HUES64 (cell line): ENCODE measurements around the gene DLG5.

Source experiments
- H3K27ac ChIP-seq: 2 replicates; pipeline ENCODE4 v1.7.0; 2013; ENCODE audit warnings: low read depth, low read length, inconsistent platforms
- H3K27me3 ChIP-seq: 2 replicates; pipeline ENCODE4 v1.6.1; 2013; ENCODE audit warnings: mild to moderate bottlenecking, low read length; ENCODE audit not compliant: insufficient read depth
- H3K36me3 ChIP-seq: 2 replicates; pipeline ENCODE4 v1.6.1; 2013; ENCODE audit warnings: mild to moderate bottlenecking, low read length; ENCODE audit not compliant: insufficient read depth
- H3K4me1 ChIP-seq: 2 replicates; pipeline ENCODE4 v1.6.1; 2013; ENCODE audit warnings: mild to moderate bottlenecking, low read length, moderate library complexity; ENCODE audit not compliant: insufficient read depth
- H3K4me3 ChIP-seq: 2 replicates; pipeline ENCODE4 v1.5.1; 2013; ENCODE audit warnings: mild to moderate bottlenecking, low read length, moderate library complexity
- H3K9ac ChIP-seq: 2 replicates; pipeline ENCODE4 v1.6.1; 2013; ENCODE audit warnings: mild to moderate bottlenecking, low read depth, low read length
- H3K9me3 ChIP-seq: 2 replicates; pipeline ENCODE4 v1.6.1; 2013; ENCODE audit warnings: low read depth, low read length; ENCODE audit not compliant: insufficient read depth
- WGBS: fragments of 150-250, 120-280 bp; methylation state at CpG from one replicate; pipeline ENCODE4 v1.1.7; 2013; ENCODE audit warnings: missing lambda C conversion rate; 5-methylcytosine and 5-hydroxymethylcytosine counted together

The DLG5 gene

GRCh38 chr10:77799352-77799751 is 127.2 kb downstream of the DLG5 start:
- 95% methylated on average over 5 of the region's 5 CpGs for WGBS
- peaks cover 27% of the 10 kb centered on the region for H3K4me1 ChIP-seq
- peaks cover 83% of the 10 kb centered on the region for H3K36me3 ChIP-seq
- no peaks in the 10 kb centered on the region for H3K27me3 ChIP-seq
- H3K27ac ChIP-seq = no peak overlapping the region
- H3K4me3 ChIP-seq = no peak overlapping the region
- H3K9me3 ChIP-seq = no peaks in the 10 kb centered on the region
- no peak overlapping the region for H3K9ac ChIP-seq

- no peaks in the 10 kb centered on the region for H3K9me3 ChIP-seq
- H3K4me1 ChIP-seq = peaks cover 27% of the 10 kb centered on the region
- H3K27me3 ChIP-seq = no peaks in the 10 kb centered on the region
- no peak overlapping the region for H3K9ac ChIP-seq
- H3K27ac ChIP-seq = no peak overlapping the region
- no peak overlapping the region for H3K4me3 ChIP-seq
- 98% methylated on average over 2 of the region's 2 CpGs for WGBS
- peaks cover 82% of the 10 kb centered on the region for H3K36me3 ChIP-seq
Measured at GRCh38 chr10:77798940-77799339, 127.6 kb downstream of the DLG5 start.

DNA sequence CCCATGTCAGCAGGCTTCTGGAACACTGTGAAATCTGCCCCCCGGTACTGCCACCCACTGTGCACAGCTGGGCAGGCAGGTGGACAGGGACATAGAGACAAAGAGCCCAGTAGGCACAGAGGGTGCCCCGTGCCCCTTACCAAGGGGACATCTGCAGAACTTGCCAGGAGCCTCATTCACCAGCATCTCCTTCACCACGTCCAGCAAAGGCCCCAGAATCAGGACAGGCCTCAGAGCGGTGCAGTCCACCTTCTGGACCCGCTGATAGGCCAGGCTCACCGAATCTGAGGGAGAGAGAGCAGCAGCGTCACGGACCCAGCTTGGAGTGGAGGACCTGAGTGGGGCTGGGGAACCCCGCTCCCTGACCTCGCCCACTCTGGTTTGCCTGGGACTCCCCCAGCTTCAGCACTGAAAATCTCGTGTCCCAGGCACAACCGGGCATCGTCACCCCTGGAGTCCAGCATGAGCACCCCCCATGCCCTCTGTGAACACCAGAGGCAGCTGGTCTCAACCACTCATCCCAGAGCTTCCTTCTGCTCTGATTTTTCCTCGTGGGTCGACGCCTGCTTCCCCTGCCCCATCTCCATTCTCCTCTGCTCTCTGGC is 130.1 kb downstream of the DLG5 start:
- H3K9ac ChIP-seq = no peak overlapping the region
- H3K9me3 ChIP-seq = no peaks in the 10 kb centered on the region
- 93% methylated on average over 16 of the region's 16 CpGs for WGBS

DNA sequence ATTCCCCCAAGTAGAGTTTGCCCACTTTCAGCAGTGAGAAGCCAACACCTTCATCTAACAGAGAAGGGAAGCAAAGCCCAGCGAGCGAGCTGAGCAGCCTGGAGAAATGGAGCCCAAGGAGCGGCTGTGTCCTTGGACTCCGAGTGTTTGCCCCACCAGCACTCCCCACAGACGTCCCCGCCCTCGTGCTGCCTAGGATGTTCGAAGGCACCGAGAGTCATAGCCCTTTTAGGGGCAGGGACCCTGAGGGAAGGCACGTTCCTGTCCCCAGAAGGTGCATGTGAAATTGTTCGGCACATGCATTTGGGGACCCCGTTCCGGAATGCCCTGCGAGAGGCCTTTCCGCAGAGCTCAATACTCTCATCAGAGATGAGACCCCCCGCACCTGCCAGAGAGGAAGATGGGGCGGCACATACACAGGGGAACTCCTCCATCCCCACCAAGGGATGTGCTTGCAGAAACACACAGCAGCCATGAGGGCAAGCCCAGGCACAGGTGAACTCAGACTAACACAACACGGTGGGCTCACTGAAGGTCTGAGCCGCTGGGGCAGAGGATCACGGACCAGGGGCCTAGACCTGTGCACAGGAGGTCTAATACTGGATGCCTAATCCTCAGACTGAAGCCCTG is 131.0 kb downstream of the DLG5 start:
- Histone ChIP-seq H3K9ac (no peak overlapping the region), H3K4me3 (no peak overlapping the region), H3K36me3 (peaks cover 93% of the 10 kb centered on the region), H3K4me1 (no peaks in the 10 kb centered on the region), H3K27ac (no peak overlapping the region), H3K9me3 (no peaks in the 10 kb centered on the region), H3K27me3 (no peaks in the 10 kb centered on the region)
- 93% methylated on average over 20 of the region's 20 CpGs for WGBS

More for the DNA sequence above, 130.1 kb downstream of the DLG5 start:
- Histone ChIP-seq H3K36me3 (peaks cover 91% of the 10 kb centered on the region), H3K4me3 (no peak overlapping the region), H3K27me3 (no peaks in the 10 kb centered on the region), H3K27ac (no peak overlapping the region), H3K4me1 (peaks cover 9% of the 10 kb centered on the region)

DNA sequence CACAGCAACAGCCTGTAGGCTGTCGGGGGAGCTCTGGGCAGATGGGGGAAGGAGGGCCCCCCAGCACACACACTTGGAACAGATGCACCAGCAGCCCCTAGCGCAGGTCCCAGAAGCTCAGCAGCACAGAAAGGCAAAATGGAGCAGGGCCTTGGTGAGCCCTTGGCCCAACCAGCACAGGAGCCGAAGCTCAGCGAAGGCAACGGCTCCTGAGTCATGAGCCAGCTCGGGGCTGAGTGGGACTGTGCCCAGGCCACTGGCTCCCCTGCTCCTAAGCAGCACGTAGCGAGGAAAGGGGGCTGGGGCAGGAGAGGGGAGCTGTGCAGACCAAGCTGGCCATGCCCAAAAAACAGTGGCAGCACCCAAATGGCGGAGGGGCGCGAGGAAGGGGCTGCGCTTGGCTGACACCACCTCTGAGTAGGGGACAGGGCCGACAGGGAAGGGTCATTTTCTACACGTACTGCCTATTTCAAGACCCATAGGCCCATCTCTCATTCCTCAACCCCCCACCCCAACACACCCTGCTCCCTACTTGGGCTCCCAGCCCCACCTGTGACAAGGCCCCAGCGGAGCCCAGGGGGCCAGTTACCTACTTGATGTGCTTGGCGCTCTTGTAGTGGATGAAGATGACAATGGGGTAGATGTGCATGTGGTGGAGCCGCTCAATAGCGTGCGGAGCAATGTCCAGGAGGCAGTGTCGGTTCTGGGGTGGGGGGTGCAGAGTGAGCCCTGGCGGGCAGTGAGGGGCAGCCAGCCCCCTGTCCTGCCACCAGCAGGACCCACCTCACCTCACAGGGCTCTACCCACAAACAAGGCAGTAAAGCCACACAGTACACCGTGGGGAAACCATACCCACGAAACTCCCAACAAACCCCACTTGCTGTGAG is 132.1 kb downstream of the DLG5 start:
- 94% methylated on average over 23 of the region's 23 CpGs for WGBS
- Histone ChIP-seq H3K9ac (no peak overlapping the region), H3K4me3 (no peak overlapping the region), H3K27me3 (no peaks in the 10 kb centered on the region), H3K36me3 (peaks cover 88% of the 10 kb centered on the region), H3K27ac (no peak overlapping the region), H3K9me3 (no peaks in the 10 kb centered on the region), H3K4me1 (no peaks in the 10 kb centered on the region)

DNA sequence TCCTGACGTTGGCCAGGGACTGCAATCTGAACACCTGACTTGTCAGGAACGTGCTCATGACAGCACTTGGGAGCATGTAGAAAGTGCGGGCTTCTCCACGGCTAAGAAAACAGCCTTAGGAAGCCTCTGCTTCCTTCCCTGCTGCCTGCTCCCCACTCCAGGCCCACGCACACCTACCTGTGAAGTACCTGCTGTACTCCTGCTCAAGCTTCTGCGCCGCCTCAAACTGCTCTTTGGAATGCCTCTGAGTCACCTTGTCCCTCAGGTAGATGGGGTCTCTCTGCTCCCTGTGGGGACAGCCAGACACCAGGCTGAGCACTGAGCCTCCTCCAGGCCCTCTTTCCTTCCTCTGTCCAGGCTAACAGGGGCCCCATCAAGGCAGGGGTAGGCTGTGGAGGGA is 132.7 kb downstream of the DLG5 start:
- no peak overlapping the region for H3K4me3 ChIP-seq
- no peak overlapping the region for H3K27ac ChIP-seq
- no peaks in the 10 kb centered on the region for H3K9me3 ChIP-seq
- no peaks in the 10 kb centered on the region for H3K27me3 ChIP-seq
- H3K9ac ChIP-seq = no peak overlapping the region
- peaks cover 86% of the 10 kb centered on the region for H3K36me3 ChIP-seq
- WGBS = 89% methylated on average over 7 of the region's 7 CpGs
- H3K4me1 ChIP-seq = no peaks in the 10 kb centered on the region

DNA sequence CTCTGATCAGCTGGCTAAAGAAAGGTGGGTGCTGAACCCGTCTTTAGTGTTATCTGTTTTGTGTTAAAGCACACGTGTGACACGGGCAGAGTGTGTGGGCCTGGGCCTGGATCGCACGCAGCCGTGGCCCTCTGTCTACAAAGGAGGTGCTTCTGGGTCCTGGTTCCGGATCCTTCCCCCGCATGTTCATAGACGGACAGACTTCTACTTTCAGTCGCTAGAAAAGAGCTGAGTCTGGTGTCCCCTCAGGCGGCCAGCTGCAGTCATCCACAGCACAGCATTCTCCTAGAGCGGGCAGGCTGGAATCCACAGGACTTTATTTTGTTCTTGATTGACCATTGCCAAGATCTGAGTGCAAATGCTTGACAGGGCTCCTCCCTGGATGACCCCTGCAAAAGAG is 134.4 kb downstream of the DLG5 start:
- Histone ChIP-seq H3K9me3 (no peaks in the 10 kb centered on the region), H3K9ac (no peak overlapping the region), H3K27ac (no peak overlapping the region), H3K4me1 (no peaks in the 10 kb centered on the region), H3K36me3 (peaks cover 84% of the 10 kb centered on the region), H3K4me3 (no peak overlapping the region), H3K27me3 (no peaks in the 10 kb centered on the region)
- 87% methylated on average over 12 of the region's 12 CpGs for WGBS

DNA sequence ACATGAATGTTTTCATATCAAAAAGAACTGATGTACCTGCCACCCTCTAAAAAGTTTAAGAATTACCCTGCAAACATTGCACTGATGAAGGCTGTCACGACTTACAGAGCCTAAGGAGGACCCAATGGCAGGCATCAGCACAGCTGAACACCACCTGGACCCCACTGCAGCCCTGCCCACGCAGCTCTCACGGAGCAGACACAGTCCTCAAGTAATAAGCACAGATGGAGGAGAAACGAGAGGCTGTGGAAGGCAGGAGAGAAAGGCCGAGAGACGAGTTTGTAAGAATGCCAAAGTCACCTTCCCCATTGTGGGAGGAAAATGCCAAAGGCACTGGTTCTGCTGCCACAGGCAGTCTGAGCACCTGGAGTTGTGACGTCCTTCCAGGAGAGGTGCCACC is 135.0 kb downstream of the DLG5 start:
- 91% methylated on average over 7 of the region's 7 CpGs for WGBS
- Histone ChIP-seq H3K27ac (no peak overlapping the region), H3K36me3 (peaks cover 78% of the 10 kb centered on the region), H3K4me1 (no peaks in the 10 kb centered on the region), H3K9me3 (no peaks in the 10 kb centered on the region), H3K27me3 (no peaks in the 10 kb centered on the region), H3K4me3 (no peak overlapping the region), H3K9ac (no peak overlapping the region)

DNA sequence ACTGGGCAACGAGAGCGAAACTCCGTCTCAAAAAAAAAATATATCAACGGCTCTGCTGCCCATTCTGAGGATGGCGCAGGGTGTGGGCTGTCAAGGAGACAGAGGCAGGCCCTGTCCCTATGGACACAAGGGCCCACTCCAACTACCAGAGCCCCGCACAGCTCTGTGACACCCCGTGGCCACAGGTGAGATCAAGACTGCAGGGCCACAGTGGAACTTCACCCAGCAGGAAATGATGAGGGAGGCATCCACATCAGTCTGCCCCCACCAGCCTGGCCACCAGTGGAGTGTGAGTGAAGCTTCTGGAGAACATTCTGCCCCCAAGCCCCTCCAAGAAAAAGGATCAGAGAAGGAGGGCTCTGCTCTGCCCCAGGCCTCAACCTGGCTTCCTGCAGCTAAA is 136.7 kb downstream of the DLG5 start:
- WGBS = 93% methylated on average over 7 of the region's 7 CpGs
- H3K4me1 ChIP-seq = no peaks in the 10 kb centered on the region
- H3K27ac ChIP-seq = no peak overlapping the region
- H3K9ac ChIP-seq = no peak overlapping the region
- no peaks in the 10 kb centered on the region for H3K27me3 ChIP-seq
- H3K9me3 ChIP-seq = no peaks in the 10 kb centered on the region
- H3K36me3 ChIP-seq = peaks cover 66% of the 10 kb centered on the region
- H3K4me3 ChIP-seq = no peak overlapping the region

GRCh38 chr10:77789016-77789415 is 137.5 kb downstream of the DLG5 start:
- no peak overlapping the region for H3K27ac ChIP-seq
- H3K9me3 ChIP-seq = no peaks in the 10 kb centered on the region
- H3K36me3 ChIP-seq = peaks cover 59% of the 10 kb centered on the region
- WGBS = 98% methylated on average over 5 of the region's 5 CpGs
- H3K27me3 ChIP-seq = no peaks in the 10 kb centered on the region
- no peak overlapping the region for H3K4me3 ChIP-seq
- no peaks in the 10 kb centered on the region for H3K4me1 ChIP-seq
- no peak overlapping the region for H3K9ac ChIP-seq

- H3K4me1 ChIP-seq = no peaks in the 10 kb centered on the region
- 95% methylated on average over 11 of the region's 11 CpGs for WGBS
- H3K9me3 ChIP-seq = no peaks in the 10 kb centered on the region
- no peak overlapping the region for H3K4me3 ChIP-seq
- H3K9ac ChIP-seq = no peak overlapping the region
- H3K27me3 ChIP-seq = no peaks in the 10 kb centered on the region
- peaks cover 54% of the 10 kb centered on the region for H3K36me3 ChIP-seq
- H3K27ac ChIP-seq = no peak overlapping the region
Measured at GRCh38 chr10:77788496-77789010, 138.0 kb downstream of the DLG5 start.
